HG03060 (cell line): ENCODE results near the gene TBC1D4.

Source experiments
- ATAC-seq: cut with Tn5 transposase; IDR thresholded peaks from one replicate; pipeline ENCODE4 v1.9.1; 2021; ENCODE audit warnings: low read depth, moderate number of reproducible peaks; ENCODE audit not compliant: unreplicated experiment

Gene TBC1D4

GRCh38 chr13:75486146-75487062 is 4.4 kb upstream of the TBC1D4 start:
- ATAC-seq: no peak

GRCh38 chr13:75485286-75486062 is 3.5 kb upstream of the TBC1D4 start:
- ATAC-seq: no peak

- no peak for ATAC-seq
These were observed 781 bp upstream of the TBC1D4 start for GRCh38 chr13:75482820-75483079.

- peak; percentile 12 for ATAC-seq
These were observed 546 bp downstream of the TBC1D4 start for GRCh38 chr13:75481176-75482069.

- ATAC-seq: no peak
These were observed 1.2 kb downstream of the TBC1D4 start for GRCh38 chr13:75480671-75481175.

- ATAC-seq: no peak
These were observed 2.7 kb downstream of the TBC1D4 start for GRCh38 chr13:75479102-75479740.

- ATAC-seq: no peak
These were observed 3.3 kb downstream of the TBC1D4 start for GRCh38 chr13:75478659-75479058.

- no peak for ATAC-seq
These were observed 7.0 kb downstream of the TBC1D4 start for GRCh38 chr13:75474956-75475355.

GRCh38 chr13:75473468-75473867 is 8.5 kb downstream of the TBC1D4 start:
- ATAC-seq: no peak

- no peak for ATAC-seq
These were observed 11.3 kb downstream of the TBC1D4 start for GRCh38 chr13:75470676-75471075.

GRCh38 chr13:75469047-75469446 is 12.9 kb downstream of the TBC1D4 start:
- no peak for ATAC-seq

- no peak for ATAC-seq
These were observed 13.4 kb downstream of the TBC1D4 start for GRCh38 chr13:75468602-75469001.

GRCh38 chr13:75468098-75468497 is 13.9 kb downstream of the TBC1D4 start:
- ATAC-seq: no peak

- ATAC-seq: no peak
These were observed 14.8 kb downstream of the TBC1D4 start for GRCh38 chr13:75467040-75467728.

GRCh38 chr13:75465236-75465635 is 16.7 kb downstream of the TBC1D4 start:
- no peak for ATAC-seq

- ATAC-seq: no peak
These were observed 20.7 kb downstream of the TBC1D4 start for GRCh38 chr13:75461314-75461713.

GRCh38 chr13:75460644-75461043 is 21.3 kb downstream of the TBC1D4 start:
- ATAC-seq: no peak

GRCh38 chr13:75458696-75459422 is 23.1 kb downstream of the TBC1D4 start:
- ATAC-seq: peak; percentile 98

- no peak for ATAC-seq
These were observed 26.0 kb downstream of the TBC1D4 start for GRCh38 chr13:75455962-75456361.
